ENCODE measurements around the gene FDX2. TPM values are rescaled to one million over a fixed set of nuclear protein-coding genes. Genes with fewer than 3 reads are reported as not detected.

FDX2 gene
- total and polyA plus RNA-seq, 2 donors (not counting 3 experiments of a cell fraction or from before 2014, with no cell fraction given) = 20.5 to 59.8 TPM

GRCh38 chr19:10290876-10291553 lies 24.8 kb downstream of the FDX2 start:
- BruUV-seq (replicated peaks) = no TSS peak
- Histone ChIP-seq H3K9me1 (replicated peaks; ENCODE audit: control insufficient read depth, extremely low read depth, insufficient read depth, low read length) (no peaks in the 10 kb centered on the region), H4K20me1 (replicated peaks; ENCODE audit: control insufficient read depth, extremely low read depth, insufficient read depth, low read length) (no peaks in the 10 kb centered on the region), H3K27ac (ENCODE audit: insufficient read depth, low read depth, low read length) (no peak overlapping the region), H3K9me3 (replicated peaks; ENCODE audit: control insufficient read depth, insufficient read depth, low read length) (no peaks in the 10 kb centered on the region), H3K79me2 (ENCODE audit: control insufficient read depth, insufficient read depth, low read length) (no peaks in the 10 kb centered on the region), H3K9ac (replicated peaks; ENCODE audit: extremely low read depth, insufficient read depth, low read length) (no peak overlapping the region), H3K4me1 (ENCODE audit: control insufficient read depth, extremely low read depth, insufficient read depth, low read length) (peaks cover 29% of the 10 kb centered on the region), H3K36me3 (ENCODE audit: control insufficient read depth in 2 of 2, extremely low read depth in 1 of 2, insufficient read depth in 2 of 2, low read length in 2 of 2) (no peaks in the 10 kb centered on the region), H3K4me2 (ENCODE audit: insufficient read depth, low read length) (peak overlapping the region; percentile 43), H3K27me3 (ENCODE audit: control insufficient read depth in 2 of 2, insufficient read depth in 2 of 2, low read length in 2 of 2) (peaks cover 53 to 68% of the 10 kb centered on the region in 2 experiments), H2AFZ (ENCODE audit: low read depth, low read length) (peak overlapping the region; percentile 6), H3K4me3 (replicated peaks in 1 of 3; ENCODE audit: insufficient read depth in 1 of 3, low read depth in 1 of 3, low read length in 3 of 3) (peak overlapping the region in 2 of 3 experiments; percentile 10 to 20)
- dilution Hi-C loops (cut with MboI; ENCODE audit: extremely low pct_ligation_motif_present, low sequenced_read_pairs) (no loop called here), intact Hi-C loops (cut with micrococcal nuclease) (loop anchor here (2.0 kb wide), 1 partner anchor 44 kb away; no protein-coding TSS in a partner anchor)
- FAIRE-seq = peak; percentile 68
- ChIA-PET POLR2A (interaction anchor here (2.2 kb wide), 1 partner anchor 20 kb away, joined by 15 read pairs; the partner anchor contains the start of gene ICAM1), CTCF (interaction anchor here (0.6 to 3.2 kb wide), 10 partner anchors 14 to 108 kb away, joined by 3 to 18 read pairs (median 4); partner anchors contain the start of genes ICAM1 and RAVER1)
- TF ChIP-seq POLR2A (IDR thresholded peaks at IDR 0.05; ENCODE audit: low read depth, low read length) (no peak), EZH2 (IDR thresholded peaks at IDR 0.05; ENCODE audit: borderline replicate concordance, low read depth, low read length, severe bottlenecking) (peak; percentile 14)
- no peak for DNase-seq (ENCODE audit: low read depth, low spot score)

- POLR2A ChIA-PET = interaction anchor here (0.7 to 2.2 kb wide), 2 partner anchors 12 to 19 kb away, joined by 6 to 15 read pairs; partner anchors contain the start of gene ICAM1
- no TSS peak for BruUV-seq (replicated peaks)
- FAIRE-seq = no peak
These were observed 25.4 kb downstream of the FDX2 start for GRCh38 chr19:10290357-10290875.

More at GRCh38 chr19:10290357-10290875, 25.4 kb downstream of the FDX2 start:
- H3K4me1 ChIP-seq (ENCODE audit: control insufficient read depth, extremely low read depth, insufficient read depth, low read length) = peaks cover 29% of the 10 kb centered on the region
- no peaks in the 10 kb centered on the region for H3K36me3 ChIP-seq (ENCODE audit: control insufficient read depth in 2 of 2, extremely low read depth in 1 of 2, insufficient read depth in 2 of 2, low read length in 2 of 2)
- H3K9ac ChIP-seq (replicated peaks; ENCODE audit: extremely low read depth, insufficient read depth, low read length) = no peak overlapping the region
- H3K4me3 ChIP-seq (replicated peaks in 1 of 3; ENCODE audit: insufficient read depth in 1 of 3, low read depth in 1 of 3, low read length in 3 of 3) = no peak overlapping the region
- H2AFZ ChIP-seq (ENCODE audit: low read depth, low read length) = no peak overlapping the region
- dilution Hi-C loops (cut with MboI; ENCODE audit: extremely low pct_ligation_motif_present, low sequenced_read_pairs) = no loop called here
- H4K20me1 ChIP-seq (replicated peaks; ENCODE audit: control insufficient read depth, extremely low read depth, insufficient read depth, low read length) = no peaks in the 10 kb centered on the region
- H3K9me1 ChIP-seq (replicated peaks; ENCODE audit: control insufficient read depth, extremely low read depth, insufficient read depth, low read length) = no peaks in the 10 kb centered on the region
- H3K27me3 ChIP-seq (ENCODE audit: control insufficient read depth in 2 of 2, insufficient read depth in 2 of 2, low read length in 2 of 2) = peaks cover 47 to 62% of the 10 kb centered on the region in 2 experiments
- CTCF ChIA-PET = interaction anchor here (0.7 to 2.4 kb wide), 6 partner anchors 11 to 126 kb away, joined by 3 to 29 read pairs (median 8); partner anchors contain the start of gene ICAM1
- intact Hi-C loops (cut with micrococcal nuclease) = loop anchor here (2.0 kb wide), 1 partner anchor 44 kb away; no protein-coding TSS in a partner anchor
- H3K9me3 ChIP-seq (replicated peaks; ENCODE audit: control insufficient read depth, insufficient read depth, low read length) = no peaks in the 10 kb centered on the region
- no peaks in the 10 kb centered on the region for H3K79me2 ChIP-seq (ENCODE audit: control insufficient read depth, insufficient read depth, low read length)
- no peak for DNase-seq (ENCODE audit: low read depth, low spot score)
- H3K27ac ChIP-seq (ENCODE audit: insufficient read depth, low read depth, low read length) = no peak overlapping the region
- peak overlapping the region; percentile 43 for H3K4me2 ChIP-seq (ENCODE audit: insufficient read depth, low read length)
- TF ChIP-seq FOS (IDR thresholded peaks at IDR 0.05; ENCODE audit: borderline replicate concordance, insufficient read depth, low read length) (no peak), EZH2 (IDR thresholded peaks at IDR 0.05; ENCODE audit: borderline replicate concordance, low read depth, low read length, severe bottlenecking) (no peak), POLR2A (IDR thresholded peaks at IDR 0.05; ENCODE audit: low read depth, low read length) (no peak), GATA2 (IDR thresholded peaks at IDR 0.05; ENCODE audit: insufficient read depth, insufficient read length, low read depth, low read length) (no peak), JUN (IDR thresholded peaks at IDR 0.05; ENCODE audit: borderline replicate concordance, insufficient read depth, insufficient read length, low read depth) (no peak), MYC (IDR thresholded peaks at IDR 0.05; ENCODE audit: low read depth, low read length) (no peak), CTCF (IDR thresholded peaks at IDR 0.05; ENCODE audit: extremely low read depth in 1 of 2, insufficient read depth in 1 of 2, low read depth in 1 of 2, low read length in 2 of 2) (no peak), MAX (IDR thresholded peaks at IDR 0.05; ENCODE audit: insufficient read depth, insufficient read length) (no peak), POLR2AphosphoS5 (IDR thresholded peaks at IDR 0.05; ENCODE audit: insufficient read depth, low read depth, low read length) (no peak)
